HG02973 (cell line): ENCODE data around the gene TLL1.

Experiments used
- ATAC-seq: cut with Tn5 transposase; IDR thresholded peaks from one replicate; pipeline ENCODE4 v1.9.1; 2021; ENCODE audit warnings: moderate library complexity; ENCODE audit not compliant: unreplicated experiment

TLL1 gene

GRCh38 chr4:165879641-165880040, 6.6 kb downstream of the TLL1 start:
- no peak for ATAC-seq

GRCh38 chr4:165894159-165894558, 21.1 kb downstream of the TLL1 start:
- no peak for ATAC-seq

GRCh38 chr4:165905405-165906027, 32.5 kb downstream of the TLL1 start:
- no peak for ATAC-seq

GRCh38 chr4:165906272-165906671, 33.2 kb downstream of the TLL1 start:
- ATAC-seq, result no peak

- ATAC-seq, result no peak
These were observed 36.9 kb downstream of the TLL1 start for GRCh38 chr4:165909947-165910346.

GRCh38 chr4:165915215-165915614, 42.2 kb downstream of the TLL1 start:
- ATAC-seq, result no peak

GRCh38 chr4:165921546-165921945, 48.5 kb downstream of the TLL1 start:
- no peak for ATAC-seq

- no peak for ATAC-seq
These were observed 49.7 kb downstream of the TLL1 start for GRCh38 chr4:165922747-165923146.

- no peak for ATAC-seq
These were observed 53.3 kb downstream of the TLL1 start for GRCh38 chr4:165926307-165926706.

- no peak for ATAC-seq
These were observed 54.3 kb downstream of the TLL1 start for GRCh38 chr4:165927366-165927765.

GRCh38 chr4:165927815-165928214, 54.8 kb downstream of the TLL1 start:
- ATAC-seq, result no peak

- no peak for ATAC-seq
These were observed 55.6 kb downstream of the TLL1 start for GRCh38 chr4:165928601-165929000.

- no peak for ATAC-seq
These were observed 56.6 kb downstream of the TLL1 start for GRCh38 chr4:165929662-165930061.

- no peak for ATAC-seq
These were observed 58.7 kb downstream of the TLL1 start for GRCh38 chr4:165931741-165932140.

- ATAC-seq, result no peak
These were observed 71.9 kb downstream of the TLL1 start for GRCh38 chr4:165944900-165945299.

- ATAC-seq, result no peak
These were observed 73.0 kb downstream of the TLL1 start for GRCh38 chr4:165945991-165946390.

- ATAC-seq, result no peak
These were observed 74.0 kb downstream of the TLL1 start for GRCh38 chr4:165947019-165947418.

- no peak for ATAC-seq
These were observed 80.1 kb downstream of the TLL1 start for GRCh38 chr4:165953181-165953580.

GRCh38 chr4:165963621-165964020, 90.6 kb downstream of the TLL1 start:
- ATAC-seq, result no peak

- ATAC-seq, result no peak
These were observed 91.6 kb downstream of the TLL1 start for GRCh38 chr4:165964591-165964990.

- ATAC-seq, result no peak
These were observed 92.5 kb downstream of the TLL1 start for GRCh38 chr4:165965503-165965902.

GRCh38 chr4:165966833-165967232, 93.8 kb downstream of the TLL1 start:
- no peak for ATAC-seq

GRCh38 chr4:165967486-165967885, 94.4 kb downstream of the TLL1 start:
- no peak for ATAC-seq
